Right atrium auricular region (tissue), 2 donors: ENCODE results near the gene SETD2. TPM values are rescaled to one million over a fixed set of nuclear protein-coding genes. Genes with fewer than 3 reads are reported as not detected.

ENCODE experiments used
- DNase-seq: peaks from one replicate; pipeline ENCODE4 v3.0.0-alpha.2; 2019; ENCODE audit warnings: low spot score
- H3K27ac ChIP-seq, 2 donors: fragments of 200-600 bp; sonication (generic); 1 replicate in 1 of 2; 2 replicates in 1 of 2; pipeline ENCODE4 v1.5.1; 2016 to 2019
- H3K27me3 ChIP-seq, 2 donors: fragments of 200-600 bp; sonication (generic); one replicate each; pipeline versions ENCODE4 v1.5.1 to v1.6.0; 2017 to 2019
- H3K36me3 ChIP-seq: fragments of 200-600 bp; sonication (generic); one replicate; pipeline ENCODE4 v1.5.1; 2016
- H3K4me1 ChIP-seq, 2 donors: fragments of 200-600 bp; sonication (generic); one replicate each; pipeline versions ENCODE4 v1.5.1 to v1.6.0; 2017 to 2019
- H3K4me3 ChIP-seq, 2 donors: fragments of 200-600 bp; sonication (generic); 1 replicate in 1 of 2; 2 replicates in 1 of 2; pipeline ENCODE4 v1.5.1; 2017 to 2019; ENCODE audit warnings: mild to moderate bottlenecking in 1 of 2, moderate library complexity in 1 of 2
- H3K9me3 ChIP-seq, 2 donors: fragments of 200-600 bp; sonication (generic); one replicate each; pipeline ENCODE4 v1.5.1; 2019
- total RNA-seq, 2 donors: library from RNA; depleted of rRNA; stranded (reverse); fragments of >200 nt; gene quantifications; one replicate each; pipeline ENCODE4 v1.1.0, GENCODE V29; 2016
- TF ChIP-seq, protein P1 (sequence below), 2 donors: fragments of 200-600 bp; sonication (generic); IDR thresholded peaks; one replicate each; pipeline ENCODE4 v1.5.1; 2019; ENCODE audit warnings: antibody characterized with exemption in 2 of 2

The SETD2 gene
- total RNA-seq, 2 donors from 2014 or later = 26.8 to 34.2 TPM

DNA sequence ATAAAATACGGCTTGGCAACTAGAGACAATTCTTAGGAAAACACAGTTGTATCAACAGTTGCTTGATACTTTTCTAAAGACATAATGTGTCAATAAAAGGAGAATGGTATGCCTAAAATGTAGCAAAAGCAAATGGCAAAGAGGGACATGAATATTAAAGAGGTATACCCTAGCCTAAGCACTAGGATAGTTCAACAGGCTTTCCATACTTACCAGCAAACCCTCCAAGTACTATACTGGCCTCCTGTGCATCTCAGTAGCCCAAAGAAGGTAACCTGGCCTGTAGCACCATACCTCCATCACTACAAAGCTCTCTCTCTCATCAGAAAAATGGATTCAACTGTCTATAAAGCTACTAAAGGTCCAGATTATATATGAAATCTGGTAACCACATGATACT, 7.5 kb downstream of the SETD2 start:
- H3K9me3 ChIP-seq = no peaks in the 10 kb centered on the region
- peaks cover 0 to 63% of the 10 kb centered on the region in 2 donors for H3K4me1 ChIP-seq
- DNase-seq = no peak
- H3K27ac ChIP-seq = no peak overlapping the region
- TF ChIP-seq, protein P1, sequence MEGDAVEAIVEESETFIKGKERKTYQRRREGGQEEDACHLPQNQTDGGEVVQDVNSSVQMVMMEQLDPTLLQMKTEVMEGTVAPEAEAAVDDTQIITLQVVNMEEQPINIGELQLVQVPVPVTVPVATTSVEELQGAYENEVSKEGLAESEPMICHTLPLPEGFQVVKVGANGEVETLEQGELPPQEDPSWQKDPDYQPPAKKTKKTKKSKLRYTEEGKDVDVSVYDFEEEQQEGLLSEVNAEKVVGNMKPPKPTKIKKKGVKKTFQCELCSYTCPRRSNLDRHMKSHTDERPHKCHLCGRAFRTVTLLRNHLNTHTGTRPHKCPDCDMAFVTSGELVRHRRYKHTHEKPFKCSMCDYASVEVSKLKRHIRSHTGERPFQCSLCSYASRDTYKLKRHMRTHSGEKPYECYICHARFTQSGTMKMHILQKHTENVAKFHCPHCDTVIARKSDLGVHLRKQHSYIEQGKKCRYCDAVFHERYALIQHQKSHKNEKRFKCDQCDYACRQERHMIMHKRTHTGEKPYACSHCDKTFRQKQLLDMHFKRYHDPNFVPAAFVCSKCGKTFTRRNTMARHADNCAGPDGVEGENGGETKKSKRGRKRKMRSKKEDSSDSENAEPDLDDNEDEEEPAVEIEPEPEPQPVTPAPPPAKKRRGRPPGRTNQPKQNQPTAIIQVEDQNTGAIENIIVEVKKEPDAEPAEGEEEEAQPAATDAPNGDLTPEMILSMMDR (IDR thresholded peaks at IDR 0.05) = no peak
- no peak overlapping the region for H3K4me3 ChIP-seq
- H3K27me3 ChIP-seq = no peaks in the 10 kb centered on the region
- no peaks in the 10 kb centered on the region for H3K36me3 ChIP-seq

DNA sequence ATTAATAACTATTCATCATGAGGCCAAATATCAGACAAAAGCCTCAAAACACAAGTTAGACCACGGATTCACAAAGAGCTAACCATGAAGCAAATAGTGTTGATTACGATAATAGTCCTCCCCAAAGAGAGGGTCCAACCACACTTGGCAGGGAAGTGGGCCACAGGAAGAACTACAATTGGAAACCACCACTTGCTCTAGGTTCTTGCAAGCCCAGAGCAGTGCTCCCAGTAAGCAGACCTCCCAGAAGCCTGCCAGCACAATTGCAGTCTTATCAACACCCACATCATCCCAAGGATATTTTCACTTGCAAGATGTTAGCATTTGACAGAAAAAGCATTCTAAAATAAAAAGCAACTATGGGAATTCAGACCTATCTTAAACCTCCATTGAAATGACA, 11.3 kb downstream of the SETD2 start:
- TF ChIP-seq, protein P1 (IDR thresholded peaks at IDR 0.05) = no peak
- Histone ChIP-seq H3K36me3 (no peaks in the 10 kb centered on the region), H3K4me3 (no peak overlapping the region), H3K27ac (no peak overlapping the region), H3K4me1 (peaks cover 0 to 28% of the 10 kb centered on the region in 2 donors), H3K9me3 (no peaks in the 10 kb centered on the region), H3K27me3 (no peaks in the 10 kb centered on the region)
- DNase-seq = no peak

DNA sequence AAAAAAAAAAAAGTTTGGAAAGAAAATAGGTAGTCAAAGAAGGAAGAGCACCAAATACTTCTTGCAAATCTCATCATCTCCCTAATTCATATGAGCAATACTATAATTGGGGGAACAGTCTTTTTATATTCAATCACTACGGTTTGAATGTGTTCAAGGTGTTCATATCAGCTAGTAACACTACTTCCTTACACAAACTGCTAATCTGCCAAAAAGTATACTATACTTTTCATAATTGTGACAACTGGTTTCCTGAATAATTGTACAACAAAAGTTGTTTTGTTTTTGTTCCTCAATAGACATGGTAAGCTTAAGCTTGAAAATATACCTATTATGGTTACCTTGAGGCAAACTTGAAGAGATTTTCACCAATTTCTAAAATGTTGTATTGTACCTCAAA, 12.1 kb downstream of the SETD2 start:
- Histone ChIP-seq H3K4me3 (no peak overlapping the region), H3K9me3 (no peaks in the 10 kb centered on the region), H3K4me1 (peaks cover 0 to 22% of the 10 kb centered on the region in 2 donors), H3K36me3 (no peaks in the 10 kb centered on the region), H3K27ac (no peak overlapping the region), H3K27me3 (no peaks in the 10 kb centered on the region)
- TF ChIP-seq, protein P1 (IDR thresholded peaks at IDR 0.05) = no peak
- DNase-seq = no peak

DNA sequence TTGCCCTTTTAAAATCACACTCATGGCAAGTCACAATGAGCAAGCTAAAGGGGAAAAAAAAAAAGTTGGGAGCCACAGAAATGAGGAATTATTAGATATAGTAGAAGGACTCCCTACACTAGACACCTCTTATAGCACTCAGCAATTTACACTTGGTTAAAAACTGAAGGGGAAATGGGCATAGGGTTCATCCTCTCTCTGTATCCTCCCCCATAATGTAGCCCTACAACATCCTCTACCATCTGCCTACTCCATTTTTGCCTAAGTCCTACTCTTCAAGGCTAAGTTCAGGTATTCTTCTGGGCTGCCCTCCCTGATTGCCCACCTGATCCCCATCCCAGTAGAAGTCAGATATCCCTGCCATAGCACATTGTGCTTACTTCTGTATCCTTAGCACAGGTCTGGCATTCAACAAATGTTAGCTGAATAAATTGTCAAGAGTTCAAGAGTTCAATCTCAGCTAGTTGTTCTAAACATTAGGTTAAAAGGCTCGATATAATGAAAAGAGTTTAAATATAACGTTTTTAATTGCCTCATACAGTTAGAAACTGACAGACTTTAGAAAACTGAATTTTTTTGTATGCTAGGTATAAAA, 14.5 kb downstream of the SETD2 start:
- H3K27ac ChIP-seq = no peak overlapping the region
- no peaks in the 10 kb centered on the region for H3K36me3 ChIP-seq
- no peak for DNase-seq
- H3K9me3 ChIP-seq = no peaks in the 10 kb centered on the region
- TF ChIP-seq, protein P1 (IDR thresholded peaks at IDR 0.05) = no peak
- H3K4me3 ChIP-seq = no peak overlapping the region
- peaks cover 0 to 15% of the 10 kb centered on the region in 2 donors for H3K4me1 ChIP-seq
- H3K27me3 ChIP-seq = no peaks in the 10 kb centered on the region

DNA sequence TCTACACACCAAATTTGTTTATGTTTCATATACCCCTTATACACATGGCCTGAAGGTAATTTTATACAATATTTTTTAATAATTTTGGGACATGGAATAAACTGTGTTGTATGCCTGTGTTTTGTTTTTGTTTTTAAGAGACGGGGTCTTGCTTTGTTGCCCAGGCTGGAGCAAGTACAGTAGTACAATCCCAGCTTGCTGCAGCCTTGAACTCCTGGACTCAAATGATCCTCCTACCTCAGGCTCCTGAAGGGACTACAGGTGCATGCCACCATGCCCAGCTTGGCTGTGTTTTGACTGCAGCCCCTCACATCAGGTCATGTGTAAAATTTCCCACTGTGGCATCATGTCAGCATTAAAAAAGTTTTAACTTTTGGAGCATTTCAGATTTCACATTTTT, 18.6 kb downstream of the SETD2 start:
- no peak for DNase-seq

More for the DNA sequence above, 18.6 kb downstream of the SETD2 start:
- H3K36me3 ChIP-seq = no peaks in the 10 kb centered on the region
- H3K27ac ChIP-seq = no peak overlapping the region
- no peaks in the 10 kb centered on the region for H3K9me3 ChIP-seq
- no peak overlapping the region for H3K4me3 ChIP-seq
- H3K4me1 ChIP-seq = peaks cover 0 to 37% of the 10 kb centered on the region in 2 donors
- no peaks in the 10 kb centered on the region for H3K27me3 ChIP-seq
- TF ChIP-seq, protein P1 (IDR thresholded peaks at IDR 0.05) = no peak
